Prostate gland (tissue), 2 donors: ENCODE measurements around the gene CDC14A.

Experiments used
- CTCF ChIP-seq, 4 experiments: fragments of 200-600 bp in 2 of 4; fragments of 450-650 bp in 2 of 4; sonication (generic) in 2 of 4; IDR thresholded peaks; 1 replicate in 3 of 4; 2 replicates in 1 of 4; pipeline ENCODE4 v1.5.1; 2016 to 2019; ENCODE audit warnings: antibody characterized with exemption in 4 of 4, mild to moderate bottlenecking in 2 of 4, moderate library complexity in 2 of 4
- POLR2A ChIP-seq: fragments of 450-650 bp; IDR thresholded peaks from one replicate; pipeline ENCODE4 v1.6.1; 2016; ENCODE audit warnings: antibody characterized with exemption, mild to moderate bottlenecking
- POLR2AphosphoS5 ChIP-seq: sonication (generic); formaldehyde crosslinking; IDR thresholded peaks from one replicate; pipeline ENCODE4 v1.6.1; 2017; ENCODE audit warnings: antibody characterized with exemption

GRCh38 chr1:100360790-100361510, 8.6 kb downstream of the CDC14A start:
- no peak for TF ChIP-seq CTCF (IDR thresholded peaks at IDR 0.05)
- no peak for TF ChIP-seq POLR2A
- no peak for TF ChIP-seq POLR2AphosphoS5
